ENCODE results near the gene NAPA. TPM values are rescaled to one million over a fixed set of nuclear protein-coding genes. Genes with fewer than 3 reads are reported as not detected.
A peak's percentile ranks its signal among the peaks of the same experiment; 100 is the strongest.

NAPA gene
- total and polyA plus RNA-seq, 2 of the 13 experiments (the other 11 are each of a cell fraction or from before 2014, with no cell fraction given), result 32.6 to 65.9 TPM

DNA sequence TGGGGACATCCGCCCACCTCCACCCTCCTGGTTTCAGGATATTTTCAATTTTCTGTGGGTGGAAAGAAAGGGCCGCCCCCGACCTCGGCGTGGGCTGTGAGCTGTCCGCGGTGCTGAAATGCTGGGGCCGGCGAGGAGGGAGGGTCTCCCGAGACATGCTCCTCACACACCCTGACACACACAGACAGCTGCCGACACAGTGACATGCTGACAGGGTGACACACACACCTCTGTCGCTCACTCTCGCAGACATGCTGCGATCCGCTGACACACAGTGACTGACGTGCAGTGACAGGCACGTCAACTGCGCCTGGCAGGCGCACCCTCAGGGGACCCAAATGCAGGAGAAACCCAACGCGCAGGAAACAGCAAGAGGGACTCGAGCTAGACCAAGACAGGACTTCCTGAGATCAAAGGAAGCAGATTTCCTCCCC is 70.5 kb downstream of the NAPA start (continued):
- TF ChIP-seq SATB2 (CRISPR knock-in tag; IDR thresholded peaks at IDR 0.05) (no peak), ZNF484 (CRISPR knock-in tag; IDR thresholded peaks at IDR 0.05; ENCODE audit: borderline replicate concordance, low read depth) (no peak), KLF16 (CRISPR knock-in tag; IDR thresholded peaks at IDR 0.05) (0 out of 4 replicates have a peak, but pooled peaks of 1 of the 2 experiments have one; percentile 47), CENPT (CRISPR knock-in tag; IDR thresholded peaks at IDR 0.05; ENCODE audit: low read depth) (no peak), KLF6 (CRISPR knock-in tag; IDR thresholded peaks at IDR 0.05) (0 out of 2 replicates have a peak, but pooled peaks have one; percentile 58), ZBTB7B (CRISPR knock-in tag; IDR thresholded peaks at IDR 0.05) (no peak), SP5 (CRISPR knock-in tag; IDR thresholded peaks at IDR 0.05; ENCODE audit: borderline replicate concordance, low read depth) (no peak), ZNF644 (CRISPR knock-in tag; IDR thresholded peaks at IDR 0.05; ENCODE audit: low read depth) (no peak), SIX1 (CRISPR knock-in tag; IDR thresholded peaks at IDR 0.05; ENCODE audit: borderline replicate concordance) (no peak), ZNF724P (CRISPR knock-in tag; IDR thresholded peaks at IDR 0.05; ENCODE audit: borderline replicate concordance) (no peak), MEIS2 (CRISPR knock-in tag; IDR thresholded peaks at IDR 0.05) (peak; percentile 55; the same call in 1 of the 2 replicates), ZNF768 (CRISPR knock-in tag; IDR thresholded peaks at IDR 0.05) (peak; percentile 28; the same call in 1 of the 2 replicates), ZNF143 (CRISPR knock-in tag; IDR thresholded peaks at IDR 0.05) (no peak), ZNF790 (CRISPR knock-in tag; IDR thresholded peaks at IDR 0.05; ENCODE audit: borderline replicate concordance) (peak; percentile 48; the same call in 1 of the 2 replicates), MAZ (IDR thresholded peaks at IDR 0.05; ENCODE audit: borderline replicate concordance, low read depth, low read length) (no peak), MAZ (CRISPR knock-in tag; IDR thresholded peaks at IDR 0.05; ENCODE audit: low read depth) (no peak), MAFK (conservative IDR thresholded peaks at IDR 0.05 in 1 of 2, IDR thresholded peaks at IDR 0.05 in 1 of 2; ENCODE audit: low read length in 2 of 2) (no peak), XBP1 (CRISPR knock-in tag; IDR thresholded peaks at IDR 0.05) (no peak)
- TF ChIP-seq, protein P1, sequence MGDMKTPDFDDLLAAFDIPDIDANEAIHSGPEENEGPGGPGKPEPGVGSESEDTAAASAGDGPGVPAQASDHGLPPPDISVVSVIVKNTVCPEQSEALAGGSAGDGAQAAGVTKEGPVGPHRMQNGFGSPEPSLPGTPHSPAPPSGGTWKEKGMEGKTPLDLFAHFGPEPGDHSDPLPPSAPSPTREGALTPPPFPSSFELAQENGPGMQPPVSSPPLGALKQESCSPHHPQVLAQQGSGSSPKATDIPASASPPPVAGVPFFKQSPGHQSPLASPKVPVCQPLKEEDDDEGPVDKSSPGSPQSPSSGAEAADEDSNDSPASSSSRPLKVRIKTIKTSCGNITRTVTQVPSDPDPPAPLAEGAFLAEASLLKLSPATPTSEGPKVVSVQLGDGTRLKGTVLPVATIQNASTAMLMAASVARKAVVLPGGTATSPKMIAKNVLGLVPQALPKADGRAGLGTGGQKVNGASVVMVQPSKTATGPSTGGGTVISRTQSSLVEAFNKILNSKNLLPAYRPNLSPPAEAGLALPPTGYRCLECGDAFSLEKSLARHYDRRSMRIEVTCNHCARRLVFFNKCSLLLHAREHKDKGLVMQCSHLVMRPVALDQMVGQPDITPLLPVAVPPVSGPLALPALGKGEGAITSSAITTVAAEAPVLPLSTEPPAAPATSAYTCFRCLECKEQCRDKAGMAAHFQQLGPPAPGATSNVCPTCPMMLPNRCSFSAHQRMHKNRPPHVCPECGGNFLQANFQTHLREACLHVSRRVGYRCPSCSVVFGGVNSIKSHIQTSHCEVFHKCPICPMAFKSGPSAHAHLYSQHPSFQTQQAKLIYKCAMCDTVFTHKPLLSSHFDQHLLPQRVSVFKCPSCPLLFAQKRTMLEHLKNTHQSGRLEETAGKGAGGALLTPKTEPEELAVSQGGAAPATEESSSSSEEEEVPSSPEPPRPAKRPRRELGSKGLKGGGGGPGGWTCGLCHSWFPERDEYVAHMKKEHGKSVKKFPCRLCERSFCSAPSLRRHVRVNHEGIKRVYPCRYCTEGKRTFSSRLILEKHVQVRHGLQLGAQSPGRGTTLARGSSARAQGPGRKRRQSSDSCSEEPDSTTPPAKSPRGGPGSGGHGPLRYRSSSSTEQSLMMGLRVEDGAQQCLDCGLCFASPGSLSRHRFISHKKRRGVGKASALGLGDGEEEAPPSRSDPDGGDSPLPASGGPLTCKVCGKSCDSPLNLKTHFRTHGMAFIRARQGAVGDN (CRISPR knock-in tag; IDR thresholded peaks at IDR 0.05), result peak; percentile 18; the same call in 1 of the 2 replicates
- TF ChIP-seq, protein P2, sequence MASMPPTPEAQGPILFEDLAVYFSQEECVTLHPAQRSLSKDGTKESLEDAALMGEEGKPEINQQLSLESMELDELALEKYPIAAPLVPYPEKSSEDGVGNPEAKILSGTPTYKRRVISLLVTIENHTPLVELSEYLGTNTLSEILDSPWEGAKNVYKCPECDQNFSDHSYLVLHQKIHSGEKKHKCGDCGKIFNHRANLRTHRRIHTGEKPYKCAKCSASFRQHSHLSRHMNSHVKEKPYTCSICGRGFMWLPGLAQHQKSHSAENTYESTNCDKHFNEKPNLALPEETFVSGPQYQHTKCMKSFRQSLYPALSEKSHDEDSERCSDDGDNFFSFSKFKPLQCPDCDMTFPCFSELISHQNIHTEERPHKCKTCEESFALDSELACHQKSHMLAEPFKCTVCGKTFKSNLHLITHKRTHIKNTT (CRISPR knock-in tag; IDR thresholded peaks at IDR 0.05), result no peak
- TF ChIP-seq, protein P3, sequence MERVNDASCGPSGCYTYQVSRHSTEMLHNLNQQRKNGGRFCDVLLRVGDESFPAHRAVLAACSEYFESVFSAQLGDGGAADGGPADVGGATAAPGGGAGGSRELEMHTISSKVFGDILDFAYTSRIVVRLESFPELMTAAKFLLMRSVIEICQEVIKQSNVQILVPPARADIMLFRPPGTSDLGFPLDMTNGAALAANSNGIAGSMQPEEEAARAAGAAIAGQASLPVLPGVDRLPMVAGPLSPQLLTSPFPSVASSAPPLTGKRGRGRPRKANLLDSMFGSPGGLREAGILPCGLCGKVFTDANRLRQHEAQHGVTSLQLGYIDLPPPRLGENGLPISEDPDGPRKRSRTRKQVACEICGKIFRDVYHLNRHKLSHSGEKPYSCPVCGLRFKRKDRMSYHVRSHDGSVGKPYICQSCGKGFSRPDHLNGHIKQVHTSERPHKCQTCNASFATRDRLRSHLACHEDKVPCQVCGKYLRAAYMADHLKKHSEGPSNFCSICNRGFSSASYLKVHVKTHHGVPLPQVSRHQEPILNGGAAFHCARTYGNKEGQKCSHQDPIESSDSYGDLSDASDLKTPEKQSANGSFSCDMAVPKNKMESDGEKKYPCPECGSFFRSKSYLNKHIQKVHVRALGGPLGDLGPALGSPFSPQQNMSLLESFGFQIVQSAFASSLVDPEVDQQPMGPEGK (CRISPR knock-in tag; IDR thresholded peaks at IDR 0.05), result 0 out of 2 replicates have a peak, but pooled peaks have one; percentile 19
